Nephron progenitor cell (in vitro differentiated cells): ENCODE data around the gene ETNPPL.
"Not testable (repeated sequence)": the region's sequence is repeated elsewhere in the genome, so short reads cannot be mapped to it uniquely, and the experiment has no call there.

ENCODE experiments used
- DNase-seq: peaks from one replicate; pipeline ENCODE4 v3.0.0; 2021
- H3K27ac Mint-ChIP-seq: 2 replicates; pipeline ENCODE4 v1.8.0; 2021; ENCODE audit warnings: mild to moderate bottlenecking, moderate library complexity, mixed read lengths
- H3K27me3 Mint-ChIP-seq: 2 replicates; pipeline ENCODE4 v1.8.0; 2021; ENCODE audit warnings: mild to moderate bottlenecking, low read depth, mixed read lengths; ENCODE audit not compliant: poor library complexity
- H3K36me3 Mint-ChIP-seq: 2 replicates; pipeline ENCODE4 v1.8.0; 2021; ENCODE audit warnings: low read depth, mixed read lengths
- H3K4me1 Mint-ChIP-seq: 2 replicates; pipeline ENCODE4 v1.8.0; 2021; ENCODE audit warnings: mixed read lengths
- H3K4me3 Mint-ChIP-seq: 2 replicates; pipeline ENCODE4 v1.8.0; 2021; ENCODE audit warnings: mild to moderate bottlenecking, moderate library complexity, mixed read lengths
- H3K9me3 Mint-ChIP-seq: 2 replicates; pipeline ENCODE4 v1.8.0; 2021; ENCODE audit warnings: mild to moderate bottlenecking, moderate library complexity, mixed read lengths
- CTCF ChIP-seq: fragments of 200-600 bp; sonication (generic); IDR thresholded peaks from 2 replicates; pipeline ENCODE4 v1.5.0; 2021; ENCODE audit warnings: antibody characterized with exemption

Gene ETNPPL

GRCh38 chr4:108716340-108716739 lies 46.5 kb downstream of the ETNPPL start:
- DNase-seq: no peak
- H3K4me1 Mint-ChIP-seq: peaks cover 13% of the 10 kb centered on the region
- H3K9me3 Mint-ChIP-seq: no peaks in the 10 kb centered on the region
- no peak overlapping the region for H3K4me3 Mint-ChIP-seq
- no peaks in the 10 kb centered on the region for H3K36me3 Mint-ChIP-seq
- no peak overlapping the region for H3K27ac Mint-ChIP-seq
- no peak for TF ChIP-seq CTCF
- H3K27me3 Mint-ChIP-seq: peaks cover 2% of the 10 kb centered on the region

- no peak overlapping the region for H3K27ac Mint-ChIP-seq
- TF ChIP-seq CTCF: no peak
- H3K36me3 Mint-ChIP-seq: no peaks in the 10 kb centered on the region
- DNase-seq: no peak
- H3K9me3 Mint-ChIP-seq: no peaks in the 10 kb centered on the region
- H3K4me3 Mint-ChIP-seq: no peak overlapping the region
- H3K4me1 Mint-ChIP-seq: peaks cover 13% of the 10 kb centered on the region
- H3K27me3 Mint-ChIP-seq: peaks cover 6% of the 10 kb centered on the region
Measured at GRCh38 chr4:108714880-108715279, 48.0 kb downstream of the ETNPPL start.

- H3K27ac Mint-ChIP-seq: peak overlapping the region; percentile 10
- not testable (repeated sequence) for H3K9me3 Mint-ChIP-seq, H3K36me3 Mint-ChIP-seq, H3K4me3 Mint-ChIP-seq, DNase-seq
- H3K27me3 Mint-ChIP-seq: peaks cover 11% of the 10 kb centered on the region
- H3K4me1 Mint-ChIP-seq: peaks cover 12% of the 10 kb centered on the region
Measured at GRCh38 chr4:108710578-108710977, 52.3 kb downstream of the ETNPPL start.

GRCh38 chr4:108709722-108710121 lies 53.1 kb downstream of the ETNPPL start:
- no peak for DNase-seq
- no peak overlapping the region for H3K4me3 Mint-ChIP-seq

GRCh38 chr4:108709234-108709633 lies 53.6 kb downstream of the ETNPPL start:
- no peaks in the 10 kb centered on the region for H3K4me1 Mint-ChIP-seq
- H3K27ac Mint-ChIP-seq: no peak overlapping the region
- H3K27me3 Mint-ChIP-seq: peaks cover 15% of the 10 kb centered on the region
- no peak overlapping the region for H3K4me3 Mint-ChIP-seq
- H3K9me3 Mint-ChIP-seq: no peaks in the 10 kb centered on the region
- DNase-seq: no peak
- no peaks in the 10 kb centered on the region for H3K36me3 Mint-ChIP-seq
- TF ChIP-seq CTCF: no peak

More at GRCh38 chr4:108709722-108710121, 53.1 kb downstream of the ETNPPL start:
- TF ChIP-seq CTCF: no peak
- Mint-ChIP-seq H3K4me1 (peaks cover 3% of the 10 kb centered on the region), H3K27ac (no peak overlapping the region), H3K27me3 (peaks cover 12% of the 10 kb centered on the region), H3K36me3 (no peaks in the 10 kb centered on the region), H3K9me3 (no peaks in the 10 kb centered on the region)

- H3K27ac Mint-ChIP-seq: no peak overlapping the region
- peaks cover 14% of the 10 kb centered on the region for H3K27me3 Mint-ChIP-seq
- TF ChIP-seq CTCF: no peak
- H3K36me3 Mint-ChIP-seq: no peaks in the 10 kb centered on the region
- no peak overlapping the region for H3K4me3 Mint-ChIP-seq
- H3K9me3 Mint-ChIP-seq: no peaks in the 10 kb centered on the region
- peaks cover 5% of the 10 kb centered on the region for H3K4me1 Mint-ChIP-seq
- no peak for DNase-seq
Measured at GRCh38 chr4:108706289-108706688, 56.6 kb downstream of the ETNPPL start.
